ENCODE measurements around the gene NT5M. TPM values are rescaled to one million over a fixed set of nuclear protein-coding genes. Genes with fewer than 3 reads are reported as not detected.
A peak's percentile ranks its signal among the peaks of the same experiment; 100 is the strongest.
"Not testable (repeated sequence)": the region's sequence is repeated elsewhere in the genome, so short reads cannot be mapped to it uniquely, and the experiment has no call there.

NT5M gene
- polyA plus RNA-seq, 1 experiment: 1.2 TPM

DNA sequence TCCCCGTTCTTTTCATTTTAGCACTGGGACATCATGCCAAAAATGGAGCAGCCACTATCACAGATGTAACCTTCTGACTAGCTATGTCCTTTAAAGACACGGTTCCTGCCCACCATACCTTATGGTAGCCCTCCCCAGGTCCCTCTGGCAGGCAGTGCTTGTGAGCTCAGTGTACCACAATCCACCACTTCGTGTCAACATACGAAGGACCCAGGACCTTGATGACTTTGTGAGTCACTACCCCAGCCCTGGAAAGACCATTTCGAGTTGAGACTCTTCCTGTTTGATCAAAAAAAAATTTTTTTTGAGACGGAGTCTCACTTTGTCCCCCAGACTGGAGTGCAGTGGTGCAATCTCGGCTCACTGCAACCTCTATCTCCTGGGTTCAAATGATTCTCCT lies 45.2 kb upstream of the NT5M start:
- ChIA-PET POLR2A (interaction anchor here (0.6 kb wide), 1 partner anchor 9 kb away, joined by 8 read pairs; no protein-coding TSS in a partner anchor), CTCF (interaction anchor here (0.7 to 1.5 kb wide), 2 partner anchors 14 to 17 kb away, joined by 3 to 5 read pairs; no protein-coding TSS in a partner anchor)
- no peak overlapping the region for H3K4me3 ChIP-seq (ENCODE audit: low read depth, low read length)
- DNase-seq (ENCODE audit: low read depth): no peak
- H3K36me3 ChIP-seq (ENCODE audit: control insufficient read depth, insufficient read depth, low read length): peaks cover 8% of the 10 kb centered on the region
- no peak for TF ChIP-seq CTCF (IDR thresholded peaks at IDR 0.05; ENCODE audit: insufficient read depth, low read depth, low read length)
- no peaks in the 10 kb centered on the region for H3K27me3 ChIP-seq (ENCODE audit: control insufficient read depth, insufficient read depth, low read length)

GRCh38 chr17:17258998-17259397 lies 44.2 kb upstream of the NT5M start:
- H3K36me3 ChIP-seq (ENCODE audit: control insufficient read depth, insufficient read depth, low read length): peaks cover 7% of the 10 kb centered on the region
- CTCF ChIA-PET: interaction anchor here (0.9 to 1.5 kb wide), 2 partner anchors 10 to 16 kb away, joined by 4 to 5 read pairs; no protein-coding TSS in a partner anchor
- TF ChIP-seq CTCF (IDR thresholded peaks at IDR 0.05; ENCODE audit: insufficient read depth, low read depth, low read length): no peak
- POLR2A ChIA-PET: no interaction called here
- H3K27me3 ChIP-seq (ENCODE audit: control insufficient read depth, insufficient read depth, low read length): no peaks in the 10 kb centered on the region
- DNase-seq (ENCODE audit: low read depth): no peak
- H3K4me3 ChIP-seq (ENCODE audit: low read depth, low read length): no peak overlapping the region

- no peak for DNase-seq (ENCODE audit: low read depth)
- no peak for TF ChIP-seq CTCF (IDR thresholded peaks at IDR 0.05; ENCODE audit: insufficient read depth, low read depth, low read length)
- POLR2A ChIA-PET: no interaction called here
- Histone ChIP-seq H3K4me3 (ENCODE audit: low read depth, low read length) (no peak overlapping the region), H3K27me3 (ENCODE audit: control insufficient read depth, insufficient read depth, low read length) (no peaks in the 10 kb centered on the region), H3K36me3 (ENCODE audit: control insufficient read depth, insufficient read depth, low read length) (peaks cover 13% of the 10 kb centered on the region)
- CTCF ChIA-PET: no interaction called here
These were observed 38.7 kb upstream of the NT5M start for GRCh38 chr17:17264430-17264829.

DNA sequence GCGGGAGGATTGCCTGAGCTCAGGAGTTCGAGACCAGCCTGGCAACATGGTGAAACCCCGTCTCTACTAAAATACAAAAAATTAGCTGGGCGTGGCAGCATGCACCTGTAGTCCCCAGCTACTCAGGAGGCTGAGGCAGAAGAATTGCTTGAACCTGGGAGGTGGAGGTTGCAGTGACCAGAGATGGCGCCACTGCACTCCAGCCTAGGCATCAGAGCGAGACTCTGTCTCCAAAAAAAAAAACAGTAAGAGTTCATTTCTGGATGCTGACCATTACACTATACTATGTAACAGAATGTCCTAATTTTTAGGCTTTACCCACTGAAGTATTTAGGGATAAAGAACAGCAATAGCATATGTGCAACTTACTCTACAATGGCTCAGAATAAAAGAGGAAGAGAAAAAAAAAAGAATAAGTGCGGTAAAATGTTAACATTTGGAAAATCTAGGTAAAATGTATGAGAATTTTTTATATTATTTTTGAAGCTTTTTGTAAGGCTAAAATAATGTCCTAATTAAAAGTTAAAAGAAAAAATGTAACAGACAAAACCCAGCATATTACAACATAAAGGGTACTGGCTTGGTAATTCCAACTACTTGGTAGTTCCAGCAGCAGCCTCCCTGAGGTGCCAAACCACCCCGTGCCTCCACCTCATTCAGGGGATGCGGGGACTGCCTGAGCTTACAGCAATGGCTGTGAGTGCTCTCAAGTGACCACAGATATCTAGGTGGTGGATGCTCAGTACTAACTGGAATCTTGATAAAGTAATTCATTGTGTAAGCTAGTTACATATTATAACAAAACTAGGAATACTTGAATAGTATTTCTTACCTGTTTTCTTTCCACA lies 33.0 kb upstream of the NT5M start:
- Histone ChIP-seq H3K4me3 (ENCODE audit: low read depth, low read length) (no peak overlapping the region), H3K27me3 (ENCODE audit: control insufficient read depth, insufficient read depth, low read length) (no peaks in the 10 kb centered on the region), H3K36me3 (ENCODE audit: control insufficient read depth, insufficient read depth, low read length) (peaks cover 13% of the 10 kb centered on the region)
- ChIA-PET POLR2A (no interaction called here), CTCF (interaction anchor here (0.6 to 1.4 kb wide), 5 partner anchors 9 to 279 kb away, joined by 3 to 4 read pairs (median 3); no protein-coding TSS in a partner anchor)
- peak; percentile 28; the same call in 1 of the 2 replicates for TF ChIP-seq CTCF (IDR thresholded peaks at IDR 0.05; ENCODE audit: insufficient read depth, low read depth, low read length)
- no peak for DNase-seq (ENCODE audit: low read depth)

- H3K36me3 ChIP-seq (ENCODE audit: control insufficient read depth, insufficient read depth, low read length): peaks cover 5% of the 10 kb centered on the region
- ChIA-PET CTCF (interaction anchor here (0.7 to 1.5 kb wide), 3 partner anchors 12 to 74 kb away, joined by 3 to 7 read pairs (median 5); no protein-coding TSS in a partner anchor), POLR2A (no interaction called here)
- no peak for DNase-seq (ENCODE audit: low read depth)
- H3K4me3 ChIP-seq (ENCODE audit: low read depth, low read length): no peak overlapping the region
- TF ChIP-seq CTCF (IDR thresholded peaks at IDR 0.05; ENCODE audit: insufficient read depth, low read depth, low read length): no peak
- no peaks in the 10 kb centered on the region for H3K27me3 ChIP-seq (ENCODE audit: control insufficient read depth, insufficient read depth, low read length)
These were observed 27.2 kb upstream of the NT5M start for GRCh38 chr17:17275971-17276370.

DNA sequence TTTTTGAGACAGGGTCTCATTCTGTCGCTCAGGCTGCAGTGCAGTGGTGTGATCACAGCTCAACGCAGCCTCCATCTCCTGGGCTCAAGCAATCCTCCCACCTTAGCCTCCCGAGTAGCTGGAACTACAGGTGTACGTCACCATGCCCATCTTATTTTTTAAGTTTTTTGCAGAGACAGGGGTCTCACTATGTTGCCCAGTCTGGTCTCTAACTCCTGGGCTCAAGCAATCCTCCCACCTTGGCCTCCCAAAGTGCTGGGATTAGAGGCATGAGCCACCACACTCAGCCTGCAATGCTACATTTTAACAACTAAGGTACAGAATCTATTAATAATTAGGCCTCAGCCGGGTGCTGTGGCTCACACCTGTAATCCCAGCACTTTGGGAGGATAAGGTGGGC lies 25.7 kb upstream of the NT5M start:
- H3K4me3 ChIP-seq (ENCODE audit: low read depth, low read length); CTCF ChIA-PET; POLR2A ChIA-PET; H3K36me3 ChIP-seq (ENCODE audit: control insufficient read depth, insufficient read depth, low read length); DNase-seq (ENCODE audit: low read depth); H3K27me3 ChIP-seq (ENCODE audit: control insufficient read depth, insufficient read depth, low read length): not testable (repeated sequence)

All from BJ (cell line).